ENCODE data around the gene KRT76.

The KRT76 gene

DNA sequence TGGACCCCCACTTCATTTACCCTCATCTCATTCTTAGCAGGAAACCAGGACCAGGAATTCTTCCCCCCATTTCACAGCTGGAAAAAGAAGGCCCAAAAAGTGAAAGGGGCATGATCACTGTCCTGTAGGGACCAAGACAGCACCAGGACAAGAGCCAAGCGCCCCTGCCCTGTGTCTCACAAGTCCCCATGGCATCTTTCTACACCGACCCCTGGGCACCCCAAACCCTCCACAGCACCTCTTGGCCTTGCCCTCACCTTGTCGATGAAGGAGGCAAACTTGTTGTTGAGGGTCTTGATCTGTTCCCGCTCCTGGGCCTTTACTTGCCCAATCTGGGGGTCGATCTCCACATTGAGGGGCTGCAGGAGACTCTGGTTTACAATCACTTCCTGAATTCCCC lies 710 bp downstream of the KRT76 start:
- Histone ChIP-seq H3K9me2 (ENCODE audit: low read depth, low read length) (no peaks in the 10 kb centered on the region), H3K4me3 (ENCODE audit: low read depth, low read length, poor library complexity, severe bottlenecking) (no peak overlapping the region), H3K36me3 (ENCODE audit: insufficient read depth, low read length) (no peaks in the 10 kb centered on the region), H3K4me2 (ENCODE audit: low read length) (no peak overlapping the region), H3K79me2 (ENCODE audit: insufficient read depth, low read length) (no peaks in the 10 kb centered on the region), H3K4me1 (ENCODE audit: insufficient read depth, low read length, severe bottlenecking) (no peaks in the 10 kb centered on the region), H3K27me3 (ENCODE audit: insufficient read depth, low read length) (peaks cover 3% of the 10 kb centered on the region; the same call in 1 of the 2 replicates), H3K9ac (ENCODE audit: low read length) (no peak overlapping the region), H3K27ac (ENCODE audit: low read depth, low read length, poor library complexity, severe bottlenecking) (no peak overlapping the region), H3F3A (ENCODE audit: insufficient read depth, low read length) (no peaks in the 10 kb centered on the region), H3K9me3 (ENCODE audit: low read length) (no peaks in the 10 kb centered on the region), H2AFZ (ENCODE audit: low read length) (no peak overlapping the region), H4K20me1 (ENCODE audit: insufficient read depth, low read length) (no peaks in the 10 kb centered on the region)
- no peak for TF ChIP-seq CTCF (IDR thresholded peaks at IDR 0.05; ENCODE audit: low read length)
- TF ChIP-seq EZH2 (IDR thresholded peaks at IDR 0.05; ENCODE audit: borderline replicate concordance, low read length): no peak

- H3K27me3 ChIP-seq (ENCODE audit: insufficient read depth, low read length): peaks cover 3% of the 10 kb centered on the region; the same call in 1 of the 2 replicates
- no peaks in the 10 kb centered on the region for H3K79me2 ChIP-seq (ENCODE audit: insufficient read depth, low read length)
- no peaks in the 10 kb centered on the region for H3F3A ChIP-seq (ENCODE audit: insufficient read depth, low read length)
- no peaks in the 10 kb centered on the region for H3K9me3 ChIP-seq (ENCODE audit: low read length)
- TF ChIP-seq CTCF (IDR thresholded peaks at IDR 0.05; ENCODE audit: low read length): no peak
- no peak for TF ChIP-seq EZH2 (IDR thresholded peaks at IDR 0.05; ENCODE audit: borderline replicate concordance, low read length)
- H3K4me3 ChIP-seq (ENCODE audit: low read depth, low read length, poor library complexity, severe bottlenecking): no peak overlapping the region
- H3K36me3 ChIP-seq (ENCODE audit: insufficient read depth, low read length): no peaks in the 10 kb centered on the region
- no peaks in the 10 kb centered on the region for H3K9me2 ChIP-seq (ENCODE audit: low read depth, low read length)
- no peak overlapping the region for H3K4me2 ChIP-seq (ENCODE audit: low read length)
- H3K9ac ChIP-seq (ENCODE audit: low read length): no peak overlapping the region
- H3K27ac ChIP-seq (ENCODE audit: low read depth, low read length, poor library complexity, severe bottlenecking): no peak overlapping the region
- no peaks in the 10 kb centered on the region for H3K4me1 ChIP-seq (ENCODE audit: insufficient read depth, low read length, severe bottlenecking)
- H4K20me1 ChIP-seq (ENCODE audit: insufficient read depth, low read length): no peaks in the 10 kb centered on the region
- no peak overlapping the region for H2AFZ ChIP-seq (ENCODE audit: low read length)
Measured at GRCh38 chr12:52774629-52775250, 2.4 kb downstream of the KRT76 start.

DNA sequence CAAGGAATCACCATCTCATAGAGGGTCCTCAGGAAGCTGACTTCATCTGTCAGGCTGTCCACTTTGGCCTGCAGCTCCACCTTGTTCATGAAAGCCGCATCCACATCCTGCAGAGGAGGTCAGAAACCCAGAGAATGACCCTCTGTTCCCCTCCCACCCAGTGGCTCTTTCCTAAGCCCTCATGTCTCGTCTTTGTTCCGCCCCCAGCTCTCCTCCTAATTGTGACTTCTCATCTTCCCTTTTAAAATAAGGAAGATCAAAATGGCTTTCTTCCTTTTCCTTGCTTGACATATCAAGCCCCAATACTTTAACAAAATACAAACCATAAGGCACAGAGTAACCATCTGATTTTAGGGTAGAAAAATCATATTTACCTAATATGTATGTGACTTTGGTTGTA lies 4.4 kb downstream of the KRT76 start:
- H3K9me3 ChIP-seq (ENCODE audit: low read length): no peaks in the 10 kb centered on the region
- no peak overlapping the region for H3K9ac ChIP-seq (ENCODE audit: low read length)
- no peaks in the 10 kb centered on the region for H3K9me2 ChIP-seq (ENCODE audit: low read depth, low read length)
- peaks cover 3% of the 10 kb centered on the region; the same call in 1 of the 2 replicates for H3K27me3 ChIP-seq (ENCODE audit: insufficient read depth, low read length)
- no peak overlapping the region for H3K4me3 ChIP-seq (ENCODE audit: low read depth, low read length, poor library complexity, severe bottlenecking)
- no peaks in the 10 kb centered on the region for H3K4me1 ChIP-seq (ENCODE audit: insufficient read depth, low read length, severe bottlenecking)
- no peaks in the 10 kb centered on the region for H3K79me2 ChIP-seq (ENCODE audit: insufficient read depth, low read length)
- no peaks in the 10 kb centered on the region for H3F3A ChIP-seq (ENCODE audit: insufficient read depth, low read length)
- H2AFZ ChIP-seq (ENCODE audit: low read length): no peak overlapping the region
- no peak for TF ChIP-seq EZH2 (IDR thresholded peaks at IDR 0.05; ENCODE audit: borderline replicate concordance, low read length)
- TF ChIP-seq CTCF (IDR thresholded peaks at IDR 0.05; ENCODE audit: low read length): no peak
- H4K20me1 ChIP-seq (ENCODE audit: insufficient read depth, low read length): no peaks in the 10 kb centered on the region
- H3K4me2 ChIP-seq (ENCODE audit: low read length): no peak overlapping the region
- H3K27ac ChIP-seq (ENCODE audit: low read depth, low read length, poor library complexity, severe bottlenecking): no peak overlapping the region
- H3K36me3 ChIP-seq (ENCODE audit: insufficient read depth, low read length): no peaks in the 10 kb centered on the region
